AG09319 (cell line): ENCODE data around the gene PRPH2.

Source experiments
- DNase-seq: peaks from one replicate; pipeline ENCODE4 v3.0.0-alpha.2; 2010; ENCODE audit warnings: low read depth; ENCODE audit errors: extremely low read depth
- TF ChIP-seq, protein P1 (sequence below): IDR thresholded peaks from 2 replicates; pipeline ENCODE4 v1.5.1; 2011; ENCODE audit warnings: low read depth, mild to moderate bottlenecking, inconsistent platforms, low read length, moderate library complexity

Gene PRPH2

GRCh38 chr6:42762426-42762859, 40.0 kb upstream of the PRPH2 start:
- DNase-seq, result no peak
- TF ChIP-seq, protein P1, sequence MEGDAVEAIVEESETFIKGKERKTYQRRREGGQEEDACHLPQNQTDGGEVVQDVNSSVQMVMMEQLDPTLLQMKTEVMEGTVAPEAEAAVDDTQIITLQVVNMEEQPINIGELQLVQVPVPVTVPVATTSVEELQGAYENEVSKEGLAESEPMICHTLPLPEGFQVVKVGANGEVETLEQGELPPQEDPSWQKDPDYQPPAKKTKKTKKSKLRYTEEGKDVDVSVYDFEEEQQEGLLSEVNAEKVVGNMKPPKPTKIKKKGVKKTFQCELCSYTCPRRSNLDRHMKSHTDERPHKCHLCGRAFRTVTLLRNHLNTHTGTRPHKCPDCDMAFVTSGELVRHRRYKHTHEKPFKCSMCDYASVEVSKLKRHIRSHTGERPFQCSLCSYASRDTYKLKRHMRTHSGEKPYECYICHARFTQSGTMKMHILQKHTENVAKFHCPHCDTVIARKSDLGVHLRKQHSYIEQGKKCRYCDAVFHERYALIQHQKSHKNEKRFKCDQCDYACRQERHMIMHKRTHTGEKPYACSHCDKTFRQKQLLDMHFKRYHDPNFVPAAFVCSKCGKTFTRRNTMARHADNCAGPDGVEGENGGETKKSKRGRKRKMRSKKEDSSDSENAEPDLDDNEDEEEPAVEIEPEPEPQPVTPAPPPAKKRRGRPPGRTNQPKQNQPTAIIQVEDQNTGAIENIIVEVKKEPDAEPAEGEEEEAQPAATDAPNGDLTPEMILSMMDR, result no peak

GRCh38 chr6:42761287-42762067, 39.1 kb upstream of the PRPH2 start:
- TF ChIP-seq, protein P1, result no peak
- DNase-seq, result no peak

DNA sequence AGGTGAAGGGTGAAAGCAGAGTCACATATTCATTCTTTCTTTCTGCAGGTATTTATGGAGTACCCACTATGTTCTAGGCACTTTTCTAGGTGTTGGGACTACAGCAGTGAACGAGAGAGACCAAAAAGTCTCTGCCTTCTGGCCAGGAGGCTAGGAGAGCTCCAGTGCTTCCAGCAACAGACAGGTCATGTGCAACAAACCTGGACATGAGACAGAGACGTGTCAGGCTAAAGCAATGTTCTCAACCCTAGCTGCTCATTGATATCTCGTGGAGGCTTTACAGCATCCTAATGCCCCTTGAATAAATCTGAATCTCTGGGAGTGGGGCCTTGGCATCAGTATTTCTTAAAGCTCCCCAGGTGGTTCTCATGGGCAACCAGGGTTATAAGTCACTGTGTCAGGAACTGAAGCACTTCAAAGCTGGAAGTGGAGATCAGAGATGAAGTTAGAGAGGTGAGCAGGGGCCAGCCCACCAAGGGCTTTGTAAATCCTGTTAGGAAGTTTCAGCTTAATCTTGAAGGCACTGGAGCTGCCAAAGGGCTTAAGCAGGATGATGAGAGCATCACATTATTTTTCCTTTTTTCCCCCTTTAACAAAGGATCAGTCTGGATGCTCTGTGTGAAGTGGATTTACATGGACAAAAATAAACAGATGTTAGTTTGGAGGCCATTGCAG, 36.5 kb upstream of the PRPH2 start:
- TF ChIP-seq, protein P1, result no peak
- no peak for DNase-seq

GRCh38 chr6:42756722-42757121, 34.3 kb upstream of the PRPH2 start:
- TF ChIP-seq, protein P1, result no peak
- no peak for DNase-seq

DNA sequence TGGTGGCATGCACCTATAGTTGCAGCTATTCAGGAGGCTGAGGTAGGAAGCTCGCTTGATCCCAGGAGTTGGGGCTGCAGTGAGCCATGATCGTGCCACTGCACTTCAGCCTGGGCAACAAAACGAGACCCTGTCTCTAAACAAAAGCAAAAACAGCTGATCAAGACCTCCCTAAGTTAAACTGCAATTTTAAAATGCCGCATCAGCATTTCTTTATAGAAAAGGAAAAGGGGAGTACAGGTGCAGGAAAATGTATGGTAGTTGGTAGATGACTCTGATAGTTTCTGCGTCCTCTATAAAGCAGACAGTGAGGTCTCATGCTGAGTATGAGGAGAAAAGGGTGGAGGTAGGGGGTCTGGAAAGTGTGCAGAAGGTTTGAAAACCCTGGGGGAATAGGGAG, 32.4 kb upstream of the PRPH2 start:
- no peak for DNase-seq
- TF ChIP-seq, protein P1, result no peak

DNA sequence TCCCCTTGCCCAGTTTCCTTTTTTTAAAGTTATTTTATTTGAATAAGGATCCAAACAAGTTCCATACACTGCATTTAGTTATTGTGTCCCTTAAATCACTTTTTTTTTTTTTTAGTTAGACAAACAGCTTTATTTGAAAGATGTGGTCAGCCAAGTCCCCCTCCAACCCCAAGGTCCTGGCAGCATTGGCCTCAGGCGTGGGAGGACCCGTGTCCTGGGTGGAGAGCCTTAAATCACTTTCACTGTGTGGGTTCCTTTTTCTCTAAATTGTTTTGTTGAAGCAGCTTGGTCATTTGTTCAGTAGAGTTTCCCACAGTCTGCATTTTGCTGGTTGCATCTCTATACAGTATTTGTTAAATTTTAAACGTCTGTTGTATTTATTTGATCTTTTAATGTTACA, 28.7 kb upstream of the PRPH2 start:
- no peak for DNase-seq
- TF ChIP-seq, protein P1, result no peak

DNA sequence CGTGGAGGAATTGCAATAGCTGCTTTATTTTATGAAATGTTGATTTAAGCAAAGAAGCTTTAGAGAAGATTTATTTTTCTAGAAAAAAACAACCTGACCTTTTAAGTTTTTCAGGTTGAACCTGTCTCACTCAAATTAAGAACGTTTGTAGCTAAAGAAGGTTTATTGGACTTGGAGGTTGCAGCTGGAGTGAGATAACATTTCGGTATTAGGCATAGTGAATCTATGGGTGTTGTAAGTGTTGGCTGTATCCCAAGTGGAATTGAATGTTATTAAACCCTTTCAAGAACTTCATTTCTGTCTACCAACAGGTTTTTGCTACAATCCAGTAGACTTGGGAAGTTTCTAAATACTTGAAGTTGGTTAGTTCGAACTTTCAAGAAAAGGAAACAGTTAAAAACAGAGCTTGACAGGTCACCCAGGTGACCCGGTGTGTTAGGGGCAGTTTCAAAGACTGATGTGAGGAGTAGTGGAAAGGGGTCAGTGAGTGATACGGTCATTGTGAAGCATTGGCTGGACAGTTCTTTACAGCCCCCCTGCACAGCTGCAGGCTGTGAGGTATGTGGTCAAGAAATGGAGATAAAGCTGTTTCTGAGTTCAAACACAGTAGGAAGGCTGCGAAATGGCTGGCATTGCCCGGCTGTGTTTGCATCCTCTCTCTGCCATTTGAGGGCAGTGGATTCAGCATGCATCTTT, 26.0 kb upstream of the PRPH2 start:
- DNase-seq, result no peak
- TF ChIP-seq, protein P1, result no peak
